ENCODE data around the gene ZBTB4.

The ZBTB4 gene

GRCh38 chr17:7419819-7420610 lies 59.4 kb downstream of the ZBTB4 start, which contains the start of gene SPEM1:
Gene SPEM1 (plus strand): TSS chr17:7420324. CDS start chr17:7420385, 61 bp downstream.
- DNase-seq (ENCODE audit: low spot score): no peak

- DNase-seq (ENCODE audit: low spot score): no peak
Measured at GRCh38 chr17:7418472-7419152, 60.8 kb downstream of the ZBTB4 start.

GRCh38 chr17:7417056-7417655 lies 62.3 kb downstream of the ZBTB4 start:
- DNase-seq (ENCODE audit: low spot score): no peak

GRCh38 chr17:7416323-7416722 lies 63.1 kb downstream of the ZBTB4 start:
- no peak for DNase-seq (ENCODE audit: low spot score)

GRCh38 chr17:7415784-7416183 lies 63.6 kb downstream of the ZBTB4 start:
- no peak for DNase-seq (ENCODE audit: low spot score)

GRCh38 chr17:7414837-7415236 lies 64.6 kb downstream of the ZBTB4 start:
- DNase-seq (ENCODE audit: low spot score): no peak

GRCh38 chr17:7413346-7413985 lies 66.0 kb downstream of the ZBTB4 start:
- DNase-seq (ENCODE audit: low spot score): no peak

- DNase-seq (ENCODE audit: low spot score): no peak
Measured at GRCh38 chr17:7411427-7411750, 68.0 kb downstream of the ZBTB4 start.

GRCh38 chr17:7410634-7411426 lies 68.6 kb downstream of the ZBTB4 start:
- no peak for DNase-seq (ENCODE audit: low spot score)

- no peak for DNase-seq (ENCODE audit: low spot score)
Measured at GRCh38 chr17:7409716-7410115, 69.7 kb downstream of the ZBTB4 start.
